Right renal pelvis (tissue), 4 donors: ENCODE data around the gene DNAH11. TPM values are rescaled to one million over a fixed set of nuclear protein-coding genes. Genes with fewer than 3 reads are reported as not detected.
"Not testable (repeated sequence)": the region's sequence is repeated elsewhere in the genome, so short reads cannot be mapped to it uniquely, and the experiment has no call there.

Source experiments
- DNase-seq, 4 donors: peaks; one replicate each; pipeline ENCODE4 v3.0.0-alpha.2; 2013; ENCODE audit warnings: low read depth in 4 of 4, low spot score in 3 of 4, missing footprints in 1 of 4
- polyA plus RNA-seq, 4 donors: library from polyadenylated mRNA; unstranded; fragments of 120-200 nt; gene quantifications; one replicate each; pipeline ENCODE4 v1.2.1, GENCODE V29; 2013; ENCODE audit not compliant: insufficient read length in 4 of 4

DNAH11 gene
- polyA plus RNA-seq, 4 donors = 1.5 to 2.4 (median 1.9) TPM

- DNase-seq = no peak
Measured at GRCh38 chr7:21869785-21870402, 327.1 kb downstream of the DNAH11 start.

GRCh38 chr7:21883069-21883468, 340.2 kb downstream of the DNAH11 start:
- DNase-seq = no peak

- not testable (repeated sequence) for DNase-seq
Measured at GRCh38 chr7:21883501-21883900, 340.7 kb downstream of the DNAH11 start.

GRCh38 chr7:21884496-21884895, 341.7 kb downstream of the DNAH11 start:
- DNase-seq = no peak

- DNase-seq = no peak
Measured at GRCh38 chr7:21886396-21886795, 343.6 kb downstream of the DNAH11 start.

GRCh38 chr7:21887353-21887752, 344.5 kb downstream of the DNAH11 start:
- no peak for DNase-seq

- no peak for DNase-seq
Measured at GRCh38 chr7:21887779-21888178, 344.9 kb downstream of the DNAH11 start.

GRCh38 chr7:21891291-21891690, 348.5 kb downstream of the DNAH11 start:
- peak; percentile 16 to 49 (median 34) for DNase-seq

- DNase-seq = no peak
Measured at GRCh38 chr7:21893401-21893800, 350.6 kb downstream of the DNAH11 start.

- DNase-seq = no peak
Measured at GRCh38 chr7:21898265-21898930, 355.6 kb downstream of the DNAH11 start.

GRCh38 chr7:21902240-21902639, 359.4 kb downstream of the DNAH11 start:
- DNase-seq = no peak

- no peak for DNase-seq
Measured at GRCh38 chr7:21903020-21903786, 360.4 kb downstream of the DNAH11 start.

- no peak for DNase-seq
Measured at GRCh38 chr7:21908746-21909145, 365.9 kb downstream of the DNAH11 start.

- no peak for DNase-seq
Measured at GRCh38 chr7:21910253-21910652, 367.4 kb downstream of the DNAH11 start.

GRCh38 chr7:21911341-21911875, 368.6 kb downstream of the DNAH11 start:
- no peak for DNase-seq

- no peak for DNase-seq
Measured at GRCh38 chr7:21912305-21912704, 369.5 kb downstream of the DNAH11 start.

- DNase-seq = no peak
Measured at GRCh38 chr7:21912931-21913780, 370.3 kb downstream of the DNAH11 start.

- DNase-seq = no peak
Measured at GRCh38 chr7:21914671-21915070, 371.8 kb downstream of the DNAH11 start.

GRCh38 chr7:21915140-21915539, 372.3 kb downstream of the DNAH11 start:
- DNase-seq = no peak

GRCh38 chr7:21916176-21916575, 373.3 kb downstream of the DNAH11 start:
- DNase-seq = no peak

GRCh38 chr7:21916629-21917028, 373.8 kb downstream of the DNAH11 start:
- no peak for DNase-seq
